Lung (tissue), 12 donors: ENCODE results near the gene ZNF846. TPM values are rescaled to one million over a fixed set of nuclear protein-coding genes. Genes with fewer than 3 reads are reported as not detected.
A peak's percentile ranks its signal among the peaks of the same experiment; 100 is the strongest.
"Not testable (repeated sequence)": the region's sequence is repeated elsewhere in the genome, so short reads cannot be mapped to it uniquely, and the experiment has no call there.

ENCODE experiments used
- ATAC-seq: fragments of 200-7000 bp; cut with Tn5 transposase; one replicate; pipeline ENCODE4 v1.9.1; 2020; ENCODE audit warnings: moderate number of reproducible peaks; ENCODE audit not compliant: insufficient read depth, low FRiP score
- DNase-seq, 3 donors: peaks; one replicate each; pipeline ENCODE4 v3.0.0-alpha.2; 2013 to 2017
- H3K27ac ChIP-seq, 2 donors: one replicate each; pipeline ENCODE4 v1.5.1; 2013; ENCODE audit warnings: mild to moderate bottlenecking in 2 of 2, moderate library complexity in 2 of 2, control low read depth in 1 of 2, inconsistent platforms in 1 of 2, low read depth in 1 of 2, low read length in 1 of 2
- H3K27me3 ChIP-seq, 3 donors: one replicate each; pipeline ENCODE4 v1.5.1; 2013; ENCODE audit warnings: low read length in 2 of 3; ENCODE audit not compliant: control insufficient read depth in 3 of 3, insufficient read depth in 3 of 3
- H3K36me3 ChIP-seq, 4 donors: one replicate each; pipeline ENCODE4 v1.5.1; 2013; ENCODE audit warnings: low read length in 4 of 4, mild to moderate bottlenecking in 1 of 4, moderate library complexity in 1 of 4; ENCODE audit not compliant: control insufficient read depth in 4 of 4, insufficient read depth in 4 of 4
- H3K4me1 ChIP-seq, 5 donors: one replicate each; pipeline ENCODE4 v1.5.1; 2013; ENCODE audit warnings: low read length in 5 of 5, mild to moderate bottlenecking in 2 of 5, moderate library complexity in 1 of 5; ENCODE audit not compliant: control insufficient read depth in 5 of 5, insufficient read depth in 5 of 5
- H3K4me3 ChIP-seq: one replicate; pipeline ENCODE4 v1.5.1; 2013; ENCODE audit warnings: mild to moderate bottlenecking, control low read depth, moderate library complexity
- H3K9ac ChIP-seq, 2 donors: one replicate each; pipeline ENCODE4 v1.5.1; 2013; ENCODE audit warnings: low read length in 2 of 2, control low read depth in 1 of 2; ENCODE audit not compliant: insufficient read depth in 1 of 2
- H3K9me3 ChIP-seq, 4 donors: one replicate each; pipeline ENCODE4 v1.5.1; 2013; ENCODE audit warnings: low read length in 3 of 4, mild to moderate bottlenecking in 1 of 4, moderate library complexity in 1 of 4; ENCODE audit not compliant: control insufficient read depth in 4 of 4, insufficient read depth in 3 of 4
- WGBS, 2 donors: extraction: QIAGEN DNeasy Blood & Tissue Kit; methylation state at CpG; one replicate each; pipeline ENCODE4 v1.1.7; 2013; 5-methylcytosine and 5-hydroxymethylcytosine counted together
- polyA plus RNA-seq, 2 donors: library from polyadenylated mRNA; stranded (reverse); fragments of 200-250 nt; gene quantifications; one replicate each; pipeline ENCODE4 v1.2.1, GENCODE V29; 2013
- total RNA-seq, 2 donors: library from RNA; depleted of rRNA in 1 of 2; stranded (reverse); fragments of >200 nt in 1 of 2; gene quantifications; one replicate each; pipeline ENCODE4 v1.2.1, GENCODE V29; 2014 to 2021
- TF ChIP-seq, protein P1 (sequence below): IDR thresholded peaks from 2 replicates; pipeline ENCODE4 v1.5.1; 2012; ENCODE audit warnings: mild to moderate bottlenecking; ENCODE audit errors: control extremely low read depth, extremely low read depth
- donor health status: control.
- donor health status: control.
- donor health status: Bipolar disorder and iron deficiency.
- donor health status: healthy.
- donor health status: DM: yes; HTN: yes; CAD: no.

The ZNF846 gene
- total and polyA plus RNA-seq, 4 donors = 3.2 to 30.9 (median 8.9) TPM

DNA sequence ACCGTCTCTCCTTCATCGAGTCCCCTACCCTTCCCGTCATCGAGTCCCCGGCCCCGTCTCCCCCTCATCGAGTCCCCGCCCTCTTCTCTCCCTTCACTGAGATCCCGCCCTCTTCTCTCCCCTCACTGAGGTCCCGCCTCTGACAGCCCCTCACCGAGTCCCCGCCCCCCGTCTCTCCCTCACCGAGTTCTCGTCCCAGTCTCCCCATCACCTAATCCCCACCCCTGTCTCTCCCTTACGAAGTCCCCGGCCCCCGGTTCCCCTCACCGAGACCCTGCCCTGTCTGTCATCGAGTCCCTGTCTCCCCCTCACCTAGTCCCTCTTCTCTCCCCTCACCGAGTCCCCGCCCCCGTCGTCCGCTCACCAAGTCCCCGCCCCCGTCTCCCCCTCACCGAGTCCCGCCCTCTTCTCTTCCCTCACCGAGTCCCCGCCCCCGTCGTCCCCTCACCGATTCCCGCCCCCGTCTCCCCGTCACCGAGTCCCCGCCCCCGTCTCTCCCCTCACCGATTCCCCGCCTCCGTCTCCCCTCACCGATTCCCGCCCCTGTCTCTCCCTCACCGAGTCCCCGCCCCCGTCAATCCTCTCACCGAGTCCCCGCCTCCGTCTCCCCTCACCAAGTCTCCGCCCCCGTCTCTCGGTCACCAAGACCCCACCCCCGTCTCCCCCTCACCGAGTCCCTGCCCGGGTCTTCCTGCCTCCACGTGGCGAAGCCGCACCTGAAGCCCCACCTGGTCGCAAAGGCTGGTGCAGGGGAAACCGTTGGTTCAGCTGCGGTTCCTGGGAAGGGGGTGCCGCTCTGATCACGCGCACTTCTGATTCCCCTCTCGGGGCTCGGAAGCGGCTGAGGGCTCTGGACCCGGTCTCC lies 23.9 kb upstream of the ZNF846 start:
- TF ChIP-seq, protein P1, sequence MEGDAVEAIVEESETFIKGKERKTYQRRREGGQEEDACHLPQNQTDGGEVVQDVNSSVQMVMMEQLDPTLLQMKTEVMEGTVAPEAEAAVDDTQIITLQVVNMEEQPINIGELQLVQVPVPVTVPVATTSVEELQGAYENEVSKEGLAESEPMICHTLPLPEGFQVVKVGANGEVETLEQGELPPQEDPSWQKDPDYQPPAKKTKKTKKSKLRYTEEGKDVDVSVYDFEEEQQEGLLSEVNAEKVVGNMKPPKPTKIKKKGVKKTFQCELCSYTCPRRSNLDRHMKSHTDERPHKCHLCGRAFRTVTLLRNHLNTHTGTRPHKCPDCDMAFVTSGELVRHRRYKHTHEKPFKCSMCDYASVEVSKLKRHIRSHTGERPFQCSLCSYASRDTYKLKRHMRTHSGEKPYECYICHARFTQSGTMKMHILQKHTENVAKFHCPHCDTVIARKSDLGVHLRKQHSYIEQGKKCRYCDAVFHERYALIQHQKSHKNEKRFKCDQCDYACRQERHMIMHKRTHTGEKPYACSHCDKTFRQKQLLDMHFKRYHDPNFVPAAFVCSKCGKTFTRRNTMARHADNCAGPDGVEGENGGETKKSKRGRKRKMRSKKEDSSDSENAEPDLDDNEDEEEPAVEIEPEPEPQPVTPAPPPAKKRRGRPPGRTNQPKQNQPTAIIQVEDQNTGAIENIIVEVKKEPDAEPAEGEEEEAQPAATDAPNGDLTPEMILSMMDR = no peak
- ATAC-seq (peak; percentile 76), DNase-seq (peak; percentile 97 to 99 (median 99))
- Histone ChIP-seq H3K4me3 (peak overlapping the region; percentile 60), H3K27ac (peak overlapping the region; percentile 84 to 97), H3K36me3 (no peaks in the 10 kb centered on the region), H3K27me3 (no peaks in the 10 kb centered on the region), H3K9ac (peak overlapping the region; percentile 46 to 80), H3K9me3 (no peaks in the 10 kb centered on the region), H3K4me1 (peaks cover 0 to 15% (median 1%) of the 10 kb centered on the region in 5 donors)
- WGBS, 2 donors = 2% methylated on average over 57 to 70 of the region's 70 CpGs

DNA sequence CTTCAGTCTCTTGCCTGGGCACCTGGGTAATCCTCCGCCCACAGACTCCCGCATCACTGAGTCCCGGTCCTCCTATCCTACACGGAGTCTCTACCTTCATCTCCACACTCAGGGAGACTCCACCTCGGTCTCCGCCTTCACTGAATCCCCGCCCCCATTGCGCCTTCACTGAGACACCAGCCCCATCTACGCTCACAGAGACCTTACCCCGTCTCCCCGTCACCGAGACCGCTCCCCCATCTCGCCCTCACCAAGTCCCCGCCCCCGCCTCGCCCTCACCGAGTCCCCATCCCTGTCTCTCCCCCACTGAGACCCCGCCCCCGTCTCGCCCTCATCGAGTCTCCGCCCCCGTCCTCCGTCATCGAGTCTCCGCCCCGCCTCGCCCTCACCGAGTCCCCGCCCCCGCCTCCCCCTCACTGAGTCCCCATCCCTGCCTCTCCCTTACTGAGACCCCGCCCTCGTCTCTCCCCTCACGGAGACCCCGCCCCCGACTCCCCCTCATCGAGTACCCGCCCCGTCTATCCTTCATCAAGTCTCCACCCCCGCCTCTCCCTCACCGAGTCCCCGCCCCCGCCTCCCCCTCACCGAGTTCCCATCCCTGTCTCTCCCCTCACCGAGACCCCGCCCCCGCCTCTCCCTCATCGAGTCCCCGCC lies 23.1 kb upstream of the ZNF846 start:
- peak; percentile 73 for ATAC-seq
- H3K27ac ChIP-seq = peak overlapping the region; percentile 47 to 83
- H3K4me3 ChIP-seq = peak overlapping the region; percentile 58
- WGBS, 2 donors = 2 to 5% methylated on average over 44 to 50 of the region's 50 CpGs
- no peaks in the 10 kb centered on the region for H3K9me3 ChIP-seq
- no peaks in the 10 kb centered on the region for H3K36me3 ChIP-seq
- peak; percentile 97 to 99 (median 98) for DNase-seq
- TF ChIP-seq, protein P1 = no peak
- H3K27me3 ChIP-seq = no peaks in the 10 kb centered on the region
- H3K4me1 ChIP-seq = peaks cover 0 to 15% (median 1%) of the 10 kb centered on the region in 5 donors
- H3K9ac ChIP-seq = peak overlapping the region in 1 of 2 donors; percentile 86

DNA sequence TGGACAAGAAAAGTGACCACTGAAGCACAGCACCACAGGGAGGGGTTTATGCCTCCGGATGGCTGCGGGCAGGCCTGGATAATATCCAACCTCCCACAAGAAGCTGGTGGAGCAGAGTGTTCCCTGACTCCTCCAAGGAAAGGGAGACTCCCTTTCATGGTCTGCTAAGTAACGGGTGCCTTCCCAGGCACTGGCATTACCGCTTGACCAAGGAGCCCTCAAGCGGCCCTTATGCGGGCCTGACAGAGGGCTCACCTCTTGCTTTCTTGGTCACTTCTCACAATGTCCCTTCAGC lies 22.5 kb upstream of the ZNF846 start:
- not testable (repeated sequence) for DNase-seq, ATAC-seq, H3K4me3 ChIP-seq, H3K36me3 ChIP-seq, H3K9me3 ChIP-seq, H3K27me3 ChIP-seq, H3K9ac ChIP-seq, H3K27ac ChIP-seq
- 86 to 93% methylated on average over 6 of the region's 6 CpGs for WGBS, 2 donors
- H3K4me1 ChIP-seq = peaks cover 0 to 15% (median 1%) of the 10 kb centered on the region in 5 donors

DNA sequence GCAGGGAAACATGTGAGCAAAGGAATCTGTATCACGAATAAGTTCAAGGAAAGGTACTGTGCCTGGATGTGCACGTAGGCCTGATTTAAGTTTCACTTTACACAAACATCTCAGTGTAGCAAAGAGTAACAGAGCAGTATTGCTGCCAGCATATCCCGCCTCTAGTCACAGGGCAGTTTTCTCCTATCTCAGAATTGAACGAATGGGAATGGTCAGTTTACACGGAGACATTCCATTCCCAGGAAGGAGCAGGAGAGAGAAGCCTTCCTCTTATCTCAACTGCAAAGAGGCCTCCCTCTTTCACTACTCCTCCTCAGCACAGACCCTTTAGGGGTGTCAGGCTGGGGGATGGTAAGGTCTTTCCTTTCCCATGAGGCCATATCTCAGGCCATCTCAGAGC lies 21.0 kb upstream of the ZNF846 start:
- 53 to 69% methylated on average over 5 of the region's 5 CpGs for WGBS, 2 donors

More for the DNA sequence above, 21.0 kb upstream of the ZNF846 start:
- peak; percentile 43 to 73 (median 72) for DNase-seq
- H3K27ac ChIP-seq, ATAC-seq, H3K4me3 ChIP-seq, H3K9me3 ChIP-seq, H3K27me3 ChIP-seq, H3K36me3 ChIP-seq: not testable (repeated sequence)
- Histone ChIP-seq H3K9ac (peak overlapping the region in 1 of 2 donors; percentile 55), H3K4me1 (peaks cover 0 to 20% (median 1%) of the 10 kb centered on the region in 5 donors)
